Left colon (tissue), 2 donors: Measurements from ENCODE around the gene TUBA1A. TPM values are rescaled to one million over a fixed set of nuclear protein-coding genes. Genes with fewer than 3 reads are reported as not detected.
"Not testable (repeated sequence)": the region's sequence is repeated elsewhere in the genome, so short reads cannot be mapped to it uniquely, and the experiment has no call there.

ENCODE experiments used
- ATAC-seq: fragments of 200-7000 bp; cut with Tn5 transposase; one replicate; pipeline ENCODE4 v1.9.1; 2020; ENCODE audit warnings: mild to moderate bottlenecking, moderate library complexity
- DNase-seq, 2 donors: peaks; one replicate each; pipeline ENCODE4 v3.0.0-alpha.2; 2020
- intact Hi-C, 2 donors: fragments of 100-400 bp; cut with DNase I in 1 of 2; cut with micrococcal nuclease in 1 of 2; formaldehyde crosslinking; loops; one replicate each; pipeline versions ENCODE4 v1.11.2 to v1.14.0; 2022; cut with DNase I, micrococcal nuclease
- total RNA-seq, 2 donors: library from RNA; stranded (reverse); fragmentation: NEBNext Ultra II Directional; extraction: Animal tissue kit (Norgen Biotek cat#: 25700); gene quantifications; one replicate each; pipeline ENCODE4 v1.2.1, GENCODE V29; 2021
- donor health status: DM: no; HTN: no; CAD: no.
- donor health status: DM: yes; HTN: yes; CAD: no.

Gene TUBA1A
- total RNA-seq, 2 donors from 2014 or later: 12.8 to 57.7 TPM

DNA sequence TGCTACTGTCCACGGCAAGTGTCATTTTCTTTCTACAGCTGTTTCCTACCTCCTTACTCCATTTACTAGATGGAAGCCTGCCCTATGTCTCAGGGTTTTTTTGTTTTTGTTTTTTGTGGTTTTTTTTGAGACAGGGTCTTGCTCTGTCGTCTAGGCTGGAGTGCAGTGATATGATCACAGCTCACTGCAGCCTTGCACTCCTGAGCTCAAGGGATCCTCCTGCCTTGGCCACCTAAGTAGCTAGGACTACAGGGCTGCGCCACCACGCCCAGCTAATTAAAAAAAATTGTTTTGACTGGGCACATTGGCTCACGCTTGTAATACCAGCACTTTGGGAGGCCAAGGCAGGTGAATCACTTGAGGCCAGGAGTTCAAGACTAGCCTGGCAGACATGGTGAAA is 14.7 kb downstream of the TUBA1A start:
- intact Hi-C loops: no loop called here
- DNase-seq: no peak
- no peak for ATAC-seq

DNA sequence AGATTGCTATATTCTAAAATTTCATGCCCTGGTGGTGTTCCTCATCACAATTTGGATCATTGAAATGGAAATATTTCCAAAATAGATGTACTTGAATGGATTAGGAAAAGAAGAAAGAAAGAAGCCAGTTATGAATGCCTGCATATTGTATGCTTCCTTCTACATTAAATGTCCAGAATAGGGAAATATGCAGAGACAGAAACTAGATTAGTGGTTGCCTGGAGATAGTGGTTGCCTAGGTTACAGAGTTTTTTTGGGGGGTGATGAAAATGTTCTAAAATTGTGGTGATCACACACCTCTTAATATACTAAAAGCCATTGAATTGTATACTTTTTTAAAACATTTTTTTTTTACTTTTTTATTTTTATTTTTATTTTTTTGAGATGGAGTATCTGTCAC is 18.0 kb downstream of the TUBA1A start:
- ATAC-seq (no peak), DNase-seq (no peak)
- intact Hi-C loops: no loop called here

DNA sequence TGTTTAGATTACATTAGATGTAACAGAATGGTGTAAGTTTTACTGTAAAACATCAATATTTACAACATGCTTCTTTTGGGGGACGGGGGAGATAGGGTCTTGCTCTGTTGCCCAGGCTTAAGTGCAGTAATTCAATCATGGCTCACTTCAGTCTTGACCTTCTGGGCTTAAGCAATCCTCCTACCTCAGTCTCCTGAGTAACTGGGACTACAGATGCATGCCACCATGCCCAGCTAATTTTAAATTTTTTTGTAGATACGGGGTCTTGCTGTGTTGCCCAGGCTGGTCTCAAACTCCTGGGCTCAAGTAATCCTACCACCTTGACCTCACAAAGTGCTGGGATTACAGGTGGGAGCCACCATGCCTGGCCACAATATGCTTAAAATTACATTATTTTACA is 23.8 kb downstream of the TUBA1A start:
- intact Hi-C loops: no loop called here
- no peak for ATAC-seq
- no peak for DNase-seq

DNA sequence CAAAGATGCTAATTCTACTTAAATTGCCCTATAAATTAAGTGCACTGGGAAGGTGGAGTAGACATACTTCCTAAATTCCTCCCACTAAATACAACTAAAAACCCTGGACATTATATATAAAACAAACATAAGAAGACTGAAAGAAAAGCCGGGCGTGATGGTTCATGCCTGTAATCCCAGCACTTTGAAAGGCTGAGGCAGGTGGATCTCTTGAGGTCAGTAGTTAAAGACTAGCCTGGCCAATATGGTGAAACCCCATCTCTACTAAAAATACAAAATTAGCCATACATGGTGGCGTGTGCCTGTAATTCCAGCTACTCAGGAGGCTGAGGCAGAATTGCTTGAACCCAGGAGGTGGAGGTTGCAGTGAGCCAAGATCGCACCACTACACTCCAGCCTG is 27.0 kb downstream of the TUBA1A start:
- ATAC-seq, intact Hi-C loops, DNase-seq: not testable (repeated sequence)

DNA sequence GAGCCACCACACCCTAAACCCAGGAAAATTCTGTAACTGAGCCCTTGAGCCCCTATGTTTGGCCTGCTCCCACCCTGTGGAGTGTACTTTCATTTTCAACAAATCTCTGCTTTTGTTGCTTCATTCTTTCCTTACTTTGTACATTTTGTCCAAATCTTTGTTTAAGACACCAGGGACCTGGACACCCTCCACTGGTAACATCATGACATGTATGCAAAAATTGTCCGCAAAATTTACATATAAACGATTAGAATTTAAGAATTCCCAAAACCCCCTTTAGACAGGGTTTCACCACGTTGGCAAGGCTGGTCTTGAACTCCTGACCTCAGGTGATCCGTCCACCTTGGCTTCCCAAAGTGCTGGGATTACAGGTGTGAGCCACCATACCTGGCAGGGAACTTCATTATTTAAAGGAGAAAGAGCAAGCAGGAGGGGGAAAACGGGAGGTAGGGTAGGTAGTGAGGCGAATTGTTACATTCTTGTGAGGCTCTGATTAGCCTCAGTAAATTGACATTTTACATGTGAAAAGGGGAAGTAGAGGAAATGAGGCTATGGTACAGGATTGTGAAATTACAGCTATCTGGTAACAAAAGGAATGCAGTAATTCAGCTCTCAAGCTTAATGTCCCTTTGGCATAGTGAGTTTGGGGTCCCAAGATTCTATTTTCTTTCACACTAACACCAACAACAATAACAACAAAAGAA is 27.6 kb downstream of the TUBA1A start:
- ATAC-seq (no peak), DNase-seq (no peak)
- intact Hi-C loops: no loop called here

DNA sequence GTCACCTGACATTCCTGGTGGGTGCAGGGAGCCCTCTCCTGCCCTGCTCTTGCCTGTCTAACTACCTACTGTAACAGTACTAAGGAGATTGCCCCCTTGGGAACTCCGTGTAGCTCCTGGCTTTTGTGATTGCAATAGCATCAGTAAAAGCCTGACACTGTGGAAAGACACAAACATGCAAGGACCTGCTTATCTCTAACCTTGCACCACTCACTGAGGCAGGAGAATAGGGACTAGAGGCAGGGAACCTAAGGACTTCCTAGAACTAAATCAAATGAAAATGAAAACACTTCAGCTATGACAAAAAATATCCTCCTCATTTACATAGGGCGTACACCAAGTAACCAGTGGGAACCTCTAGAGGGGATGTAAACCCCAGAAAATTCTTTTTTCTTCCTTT is 28.5 kb downstream of the TUBA1A start:
- no peak for ATAC-seq

DNA sequence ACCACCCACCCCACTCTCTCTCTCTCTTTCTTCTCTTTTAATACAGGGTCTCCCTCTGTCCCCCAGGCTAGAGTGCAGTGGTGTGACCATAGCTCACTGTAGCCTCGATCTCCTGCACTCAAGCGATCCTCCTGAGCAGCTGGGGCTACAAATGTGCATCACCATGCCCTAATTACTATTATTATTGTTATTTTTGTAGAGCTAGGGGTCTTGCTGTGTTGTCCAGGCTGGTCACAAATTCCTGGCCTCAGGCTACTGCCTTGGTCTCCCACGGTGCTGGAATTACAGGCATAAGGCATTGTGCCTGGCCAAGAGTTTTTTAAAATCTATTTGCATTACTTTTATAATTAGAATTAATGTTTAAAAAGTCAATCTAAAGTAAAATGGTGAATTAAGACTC is 34.7 kb downstream of the TUBA1A start:
- DNase-seq (no peak), ATAC-seq (no peak)
- intact Hi-C loops: no loop called here

More for the DNA sequence above, 28.5 kb downstream of the TUBA1A start:
- intact Hi-C loops: no loop called here
- DNase-seq: no peak

DNA sequence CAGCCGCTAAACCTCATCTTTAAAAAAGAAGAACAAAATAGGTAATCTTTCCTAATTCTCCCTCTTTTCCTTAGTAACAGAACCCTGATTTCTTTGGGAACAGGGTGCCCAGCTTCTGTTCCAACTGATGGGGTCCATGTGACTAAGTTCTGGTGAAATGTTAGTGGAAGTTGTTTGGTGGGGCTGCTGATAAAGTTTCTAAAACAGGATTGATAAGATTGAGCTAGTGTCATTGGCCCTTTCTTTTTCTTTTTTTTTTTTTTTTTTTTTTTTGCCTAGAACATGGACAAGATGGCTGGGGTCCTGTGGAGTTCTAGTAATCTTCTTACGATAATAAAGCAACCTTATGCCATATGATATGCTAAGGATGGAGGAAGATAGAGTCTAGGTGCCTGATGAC is 41.5 kb downstream of the TUBA1A start:
- DNase-seq (no peak), ATAC-seq (no peak)
- intact Hi-C loops: no loop called here

DNA sequence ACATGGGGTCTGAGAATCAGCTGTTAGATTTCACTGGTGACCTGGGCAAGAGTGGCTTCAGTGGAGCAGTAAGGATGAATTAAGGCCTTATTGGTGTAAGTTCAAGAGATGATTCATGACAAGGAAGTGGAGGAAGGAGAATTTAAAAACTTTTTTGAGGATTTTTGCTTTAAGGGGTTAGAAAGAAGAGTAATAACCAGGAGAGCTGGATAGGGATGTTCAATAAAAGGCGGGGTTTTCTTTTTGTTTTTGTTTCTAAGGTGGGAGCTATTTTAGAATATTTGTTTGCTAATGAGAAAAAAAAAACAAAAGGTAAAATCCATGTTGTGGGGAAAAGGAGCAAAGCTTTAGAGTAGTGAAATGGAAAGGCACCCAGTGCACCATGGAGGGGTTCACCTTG is 42.5 kb downstream of the TUBA1A start:
- no peak for DNase-seq
- ATAC-seq: no peak
- intact Hi-C loops: no loop called here

DNA sequence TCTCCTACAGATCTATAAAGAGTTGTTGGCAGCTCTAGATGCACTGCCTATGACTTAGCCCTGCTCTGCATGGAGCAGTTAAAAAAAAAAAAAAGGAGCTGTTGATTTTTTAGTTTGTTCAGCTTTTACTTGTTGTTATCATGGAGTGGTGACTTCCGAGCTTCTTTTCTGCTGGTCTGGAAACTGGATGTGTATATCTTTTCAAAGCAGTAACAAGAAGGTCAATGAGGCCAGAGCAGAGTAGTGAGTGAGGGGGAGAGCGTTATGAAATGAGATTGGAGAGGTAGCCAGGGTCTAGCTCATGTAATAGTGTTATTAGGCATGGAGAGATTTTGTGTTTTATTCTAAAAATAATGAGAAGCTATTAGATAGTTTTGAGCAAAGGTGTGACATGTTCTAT is 44.5 kb downstream of the TUBA1A start:
- no peak for ATAC-seq
- intact Hi-C loops: no loop called here
- no peak for DNase-seq

DNA sequence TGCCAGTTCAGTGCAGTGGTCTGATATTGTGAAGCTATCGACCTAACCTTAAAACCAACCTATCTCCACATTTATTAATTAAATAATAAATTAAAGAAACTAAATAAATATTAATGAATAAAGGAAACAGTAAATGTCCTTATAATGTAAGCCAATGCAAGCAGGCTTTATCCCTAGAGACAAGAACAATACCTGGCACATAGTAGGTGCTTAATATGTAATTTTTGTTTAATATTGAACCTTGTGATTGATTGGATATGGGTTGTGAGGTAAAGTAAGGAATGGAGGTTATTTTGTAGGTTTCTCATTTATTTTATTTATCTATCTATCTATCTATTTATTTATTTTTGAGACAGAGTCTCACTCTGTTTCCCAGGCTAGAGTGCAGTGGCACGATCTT is 49.9 kb downstream of the TUBA1A start:
- ATAC-seq (no peak), DNase-seq (no peak)
- intact Hi-C loops: no loop called here

DNA sequence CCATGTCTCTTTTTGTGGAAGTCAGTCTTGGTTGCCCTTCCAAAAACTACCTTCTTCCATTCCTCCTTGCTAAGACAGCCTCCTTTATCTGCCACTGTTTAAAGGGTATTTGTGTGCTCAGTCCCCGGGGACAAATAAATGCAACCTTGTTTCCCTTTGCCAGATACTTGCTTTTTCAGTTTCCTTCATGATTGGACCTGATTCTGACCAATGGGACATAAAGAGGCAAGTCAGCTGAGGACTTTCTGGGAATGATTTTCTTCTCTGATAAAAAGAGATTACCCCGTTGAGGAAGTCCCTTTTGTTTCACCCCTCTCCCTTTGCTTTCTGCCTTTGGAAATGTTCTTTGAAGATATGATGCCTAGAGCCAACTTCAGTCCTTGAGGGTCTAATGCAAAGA is 50.3 kb downstream of the TUBA1A start:
- DNase-seq: no peak
- intact Hi-C loops: no loop called here
- no peak for ATAC-seq

DNA sequence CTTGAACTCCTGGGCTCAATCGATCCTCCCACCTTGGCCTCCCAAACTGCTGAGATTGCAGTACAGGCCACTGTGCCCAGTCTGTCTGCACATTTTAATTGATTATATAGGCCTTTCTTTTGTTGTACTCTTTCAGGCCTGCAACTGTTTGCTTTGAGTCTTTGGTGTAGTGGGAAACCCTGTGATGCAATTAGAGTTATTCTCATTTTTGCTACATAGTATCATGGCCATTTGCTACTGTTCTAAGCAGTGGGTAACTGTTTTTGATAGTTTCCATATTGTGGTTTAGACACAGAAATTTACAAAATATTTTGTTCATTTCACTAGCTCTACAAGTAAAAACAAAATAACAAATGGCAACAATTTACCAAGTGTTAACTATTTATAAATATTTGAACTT is 51.4 kb downstream of the TUBA1A start:
- DNase-seq: no peak
- intact Hi-C loops: no loop called here
- no peak for ATAC-seq

DNA sequence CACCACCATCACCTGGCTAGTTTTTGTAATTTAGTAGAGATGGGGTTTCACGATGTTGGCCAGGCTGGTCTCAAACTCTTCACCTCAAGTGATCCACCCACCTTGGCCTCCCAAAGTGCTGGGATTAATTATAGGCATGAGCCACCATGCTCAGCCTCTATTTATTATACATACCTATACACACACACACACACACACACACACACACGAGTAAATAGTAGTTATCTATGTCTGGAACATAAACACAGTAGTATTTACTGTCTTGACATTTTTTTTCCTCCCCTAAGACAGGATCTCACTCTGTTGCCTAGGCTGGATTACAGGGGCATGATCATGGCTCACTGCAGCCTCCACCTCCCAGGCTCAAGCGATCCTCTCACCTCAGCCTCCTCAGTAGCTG is 51.9 kb downstream of the TUBA1A start:
- ATAC-seq, intact Hi-C loops, DNase-seq: not testable (repeated sequence)

Other genes starting within 250 kb of the TUBA1A start
- 100 to 1,000 TPM; 271 to 304 TPM for gene ARF3, start 231.6 kb downstream of the TUBA1A start, total RNA-seq
- under 1 TPM; 0.15 to 0.61 TPM for gene WNT10B, start 217.3 kb downstream of the TUBA1A start, total RNA-seq
- gene WNT1, start 210.8 kb downstream of the TUBA1A start, total RNA-seq: not detected
- under 1 TPM in 1 of 2 donors, not detected in 1; 0.06 TPM for gene DDN, start 189.7 kb downstream of the TUBA1A start, total RNA-seq
- 10 to 100 TPM; 52.0 to 53.9 TPM for gene PRKAG1, start 170.3 kb downstream of the TUBA1A start, total RNA-seq
- gene KMT2D, start 128.3 kb downstream of the TUBA1A start, total RNA-seq: 10 to 100 TPM; 68.8 to 82.8 TPM
- gene RHEBL1, start 119.1 kb downstream of the TUBA1A start, total RNA-seq: not detected
- gene DHH, start 94.3 kb downstream of the TUBA1A start, total RNA-seq: under 1 TPM; 0.31 to 0.50 TPM
- 10 to 100 TPM; 44.7 to 49.6 TPM for gene LMBR1L, start 78.2 kb downstream of the TUBA1A start, total RNA-seq
- gene TUBA1B, start 57.7 kb downstream of the TUBA1A start, total RNA-seq: 100 to 1,000 TPM; 298 to 454 TPM
- 100 to 1,000 TPM; 260 to 267 TPM for gene TUBA1C, start 76.0 kb upstream of the TUBA1A start, total RNA-seq
- gene PRPH, start 106.1 kb upstream of the TUBA1A start, total RNA-seq: 10 to 100 TPM in 1 of 2 donors, 1 to 10 TPM in 1; 5.5 to 14.3 TPM
- gene TROAP, start 134.2 kb upstream of the TUBA1A start, total RNA-seq: 10 to 100 TPM in 1 of 2 donors, 1 to 10 TPM in 1; 4.9 to 12.4 TPM
- not detected for gene C1QL4, start 148.1 kb upstream of the TUBA1A start, total RNA-seq
- gene DNAJC22, start 157.8 kb upstream of the TUBA1A start, total RNA-seq: 10 to 100 TPM; 40.2 to 45.6 TPM
- 10 to 100 TPM; 15.5 to 18.9 TPM for gene SPATS2, start 178.4 kb upstream of the TUBA1A start, total RNA-seq